Activated CD4-positive, alpha-beta T cell treated with anti-CD3 and anti-CD28 coated beads, Interleukin-2, amount 50 U/mL, for 24 hours (primary cell): ENCODE measurements around the gene VPS29.

ENCODE experiments used
- DNase-seq, 2 donors: peaks; one replicate each; pipeline ENCODE4 v3.0.0-alpha.2; 2020; ENCODE audit warnings: low read depth in 1 of 2, low spot score in 1 of 2

The VPS29 gene

GRCh38 chr12:110451263-110451662, 50.6 kb downstream of the VPS29 start:
- no peak for DNase-seq

- DNase-seq: peak; percentile 87 to 92
Observed at GRCh38 chr12:110449799-110450497, 52.0 kb downstream of the VPS29 start, which contains the start of gene ARPC3. Gene ARPC3 (minus strand): TSS chr12:110450337. CDS start chr12:110450260, 77 bp downstream.

GRCh38 chr12:110444455-110444854, 57.5 kb downstream of the VPS29 start:
- no peak for DNase-seq
